AG04449 (cell line): Measurements from ENCODE around the gene C3orf80.
"Not testable (repeated sequence)": the region's sequence is repeated elsewhere in the genome, so short reads cannot be mapped to it uniquely, and the experiment has no call there.

Source experiments
- CTCF ChIA-PET: fragments of 350-600 bp; formaldehyde crosslinking; extraction: SDS; loops from one replicate; lab custom pipeline; 2021; ENCODE audit warnings: antibody characterized with exemption; lab: Yijun Ruan, JAX
- POLR2A ChIA-PET: fragments of 400-600, 350-600 bp; formaldehyde crosslinking; extraction: SDS; loops from one replicate; lab custom pipeline; 2020; ENCODE audit warnings: antibody characterized with exemption, inconsistent platforms; lab: Yijun Ruan, JAX
- DNase-seq: peaks from one replicate; pipeline ENCODE4 v3.0.0-alpha.2; 2010; ENCODE audit warnings: low read depth, low spot score
- H3K4me3 ChIP-seq: 2 replicates; pipeline ENCODE4 v1.5.1; 2011; ENCODE audit warnings: low read depth, mild to moderate bottlenecking, control low read depth, low read length
- TF ChIP-seq, protein P1 (sequence below): IDR thresholded peaks from one replicate; pipeline ENCODE4 v1.5.1; 2011; ENCODE audit warnings: mild to moderate bottlenecking, moderate library complexity, low read length, control low read depth, inconsistent platforms; ENCODE audit not compliant: insufficient read depth; ENCODE audit errors: missing control alignments

The C3orf80 gene

DNA sequence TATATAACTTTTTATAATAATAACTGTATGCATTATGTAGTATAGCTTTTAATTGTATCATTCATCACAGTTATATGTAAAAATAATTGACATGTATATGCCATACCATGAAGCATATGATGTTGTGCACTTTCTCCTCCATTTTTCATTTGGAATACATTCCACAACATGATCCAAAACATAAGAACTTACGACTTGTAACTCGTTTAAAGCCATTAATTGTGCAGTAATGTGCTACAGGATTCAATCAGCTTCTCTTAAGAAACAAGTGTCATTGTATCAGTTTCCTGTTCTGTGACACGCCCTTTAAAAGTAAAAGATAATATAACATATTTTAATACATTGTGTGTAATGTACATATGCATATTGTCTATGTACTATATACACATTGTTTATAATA is 2.2 kb downstream of the C3orf80 start:
- TF ChIP-seq, protein P1, sequence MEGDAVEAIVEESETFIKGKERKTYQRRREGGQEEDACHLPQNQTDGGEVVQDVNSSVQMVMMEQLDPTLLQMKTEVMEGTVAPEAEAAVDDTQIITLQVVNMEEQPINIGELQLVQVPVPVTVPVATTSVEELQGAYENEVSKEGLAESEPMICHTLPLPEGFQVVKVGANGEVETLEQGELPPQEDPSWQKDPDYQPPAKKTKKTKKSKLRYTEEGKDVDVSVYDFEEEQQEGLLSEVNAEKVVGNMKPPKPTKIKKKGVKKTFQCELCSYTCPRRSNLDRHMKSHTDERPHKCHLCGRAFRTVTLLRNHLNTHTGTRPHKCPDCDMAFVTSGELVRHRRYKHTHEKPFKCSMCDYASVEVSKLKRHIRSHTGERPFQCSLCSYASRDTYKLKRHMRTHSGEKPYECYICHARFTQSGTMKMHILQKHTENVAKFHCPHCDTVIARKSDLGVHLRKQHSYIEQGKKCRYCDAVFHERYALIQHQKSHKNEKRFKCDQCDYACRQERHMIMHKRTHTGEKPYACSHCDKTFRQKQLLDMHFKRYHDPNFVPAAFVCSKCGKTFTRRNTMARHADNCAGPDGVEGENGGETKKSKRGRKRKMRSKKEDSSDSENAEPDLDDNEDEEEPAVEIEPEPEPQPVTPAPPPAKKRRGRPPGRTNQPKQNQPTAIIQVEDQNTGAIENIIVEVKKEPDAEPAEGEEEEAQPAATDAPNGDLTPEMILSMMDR: no peak
- DNase-seq: no peak
- H3K4me3 ChIP-seq: no peak overlapping the region
- CTCF ChIA-PET: no interaction called here
- POLR2A ChIA-PET: no interaction called here

GRCh38 chr3:160232014-160232413 is 6.8 kb downstream of the C3orf80 start:
- CTCF ChIA-PET: no interaction called here
- TF ChIP-seq, protein P1: no peak
- H3K4me3 ChIP-seq: no peak overlapping the region
- DNase-seq: no peak
- POLR2A ChIA-PET: no interaction called here

DNA sequence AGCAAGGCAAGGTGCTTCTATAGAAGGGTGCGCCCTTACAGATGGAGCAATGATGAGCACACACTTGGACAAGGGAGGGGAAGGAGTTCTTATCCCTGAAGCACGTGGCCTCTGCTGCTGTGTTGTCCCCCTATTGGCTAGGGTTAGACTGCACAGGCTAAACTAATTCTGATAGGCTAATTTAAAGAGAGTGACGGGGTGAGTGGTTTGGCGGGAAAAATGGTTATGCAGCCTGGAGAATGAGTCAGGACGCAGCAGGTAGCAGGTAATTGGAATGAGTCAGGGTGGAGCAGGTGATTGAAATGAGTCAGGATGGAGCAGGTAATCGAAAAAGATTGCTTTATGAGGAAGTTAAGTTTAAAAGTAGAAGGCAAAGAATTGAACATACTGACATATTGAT is 15.5 kb downstream of the C3orf80 start:
- DNase-seq, H3K4me3 ChIP-seq, CTCF ChIA-PET, POLR2A ChIA-PET: not testable (repeated sequence)

DNA sequence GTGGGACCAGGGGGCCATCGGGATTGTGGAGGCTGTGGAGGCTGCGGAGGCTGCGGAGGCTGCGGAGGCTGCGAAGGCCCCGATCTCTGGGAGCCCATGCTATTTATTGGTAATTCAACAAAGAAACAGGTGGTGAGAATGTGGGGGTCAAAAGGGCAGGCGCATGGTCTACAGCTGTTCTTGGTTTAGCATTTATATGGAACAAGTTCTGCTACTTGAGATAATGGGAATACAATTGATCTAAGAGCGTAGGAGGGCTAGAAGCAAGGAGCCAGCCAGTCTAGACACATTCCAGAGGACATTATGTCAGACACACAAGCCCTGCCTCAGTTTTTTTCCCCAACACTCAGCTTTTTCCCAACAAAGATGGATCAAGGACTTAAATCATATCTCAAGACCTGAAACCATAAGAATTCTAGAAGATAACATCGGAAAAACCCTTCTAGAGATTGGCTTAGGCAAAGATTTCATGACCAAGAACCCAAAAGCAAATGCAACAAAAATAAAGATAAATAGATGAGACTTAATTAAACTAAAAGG is 20.1 kb downstream of the C3orf80 start:
- no peak for DNase-seq
- POLR2A ChIA-PET: no interaction called here
- TF ChIP-seq, protein P1: no peak
- CTCF ChIA-PET: no interaction called here
- no peak overlapping the region for H3K4me3 ChIP-seq

DNA sequence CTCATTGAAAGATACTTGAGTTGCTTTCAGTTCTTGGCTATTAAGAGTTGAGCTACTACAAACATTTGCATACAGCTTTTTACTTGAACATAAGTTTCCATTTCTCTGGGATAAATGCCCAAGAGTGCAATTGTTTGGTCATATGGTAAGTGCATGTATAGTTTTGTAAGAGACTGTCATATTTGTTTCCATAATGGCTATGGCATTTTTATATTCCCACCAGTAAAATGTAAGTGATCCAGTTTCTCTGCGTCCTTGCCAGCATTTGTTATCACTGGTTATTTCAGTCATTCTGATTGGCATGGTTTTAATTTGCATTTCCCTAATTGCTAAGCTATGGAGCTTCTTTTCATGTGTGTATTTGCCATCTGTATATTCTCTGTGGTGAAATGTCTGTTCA is 22.5 kb downstream of the C3orf80 start:
- TF ChIP-seq, protein P1: no peak
- CTCF ChIA-PET: interaction anchor here (1.3 to 1.5 kb wide), 2 partner anchors 20 to 37 kb away, joined by 3 read pairs; no protein-coding TSS in a partner anchor
- DNase-seq: no peak
- POLR2A ChIA-PET: no interaction called here
- no peak overlapping the region for H3K4me3 ChIP-seq

- ChIA-PET CTCF (no interaction called here), POLR2A (interaction anchor here (0.7 kb wide), 1 partner anchor 1470 kb away, joined by 3 read pairs; no protein-coding TSS in a partner anchor)
- no peak overlapping the region for H3K4me3 ChIP-seq
- TF ChIP-seq, protein P1: no peak
- no peak for DNase-seq
Observed at GRCh38 chr3:160253298-160253697, 28.1 kb downstream of the C3orf80 start.

GRCh38 chr3:160257606-160258005 is 32.4 kb downstream of the C3orf80 start:
- TF ChIP-seq, protein P1: no peak
- DNase-seq: no peak
- no peak overlapping the region for H3K4me3 ChIP-seq
- POLR2A ChIA-PET: no interaction called here
- CTCF ChIA-PET: no interaction called here
